Glutamatergic neuron (in vitro differentiated cells): Measurements from ENCODE around the gene RGPD8. TPM values are rescaled to one million over a fixed set of nuclear protein-coding genes. Genes with fewer than 3 reads are reported as not detected.
A peak's percentile ranks its signal among the peaks of the same experiment; 100 is the strongest.

Source experiments
- DNase-seq: peaks from one replicate; pipeline ENCODE4 v3.0.0; 2022
- H3K27ac Mint-ChIP-seq: one replicate; pipeline ENCODE4 v1.8.0; 2020; ENCODE audit warnings: mild to moderate bottlenecking, mixed read lengths, inconsistent platforms; ENCODE audit not compliant: unreplicated experiment
- H3K27me3 Mint-ChIP-seq: one replicate; pipeline ENCODE4 v1.8.0; 2020; ENCODE audit warnings: mild to moderate bottlenecking, moderate library complexity, mixed read lengths, inconsistent platforms; ENCODE audit not compliant: unreplicated experiment
- H3K36me3 Mint-ChIP-seq: one replicate; pipeline ENCODE4 v1.8.0; 2020; ENCODE audit warnings: mild to moderate bottlenecking, mixed read lengths, inconsistent platforms; ENCODE audit not compliant: unreplicated experiment
- H3K4me1 Mint-ChIP-seq: one replicate; pipeline ENCODE4 v1.8.0; 2020; ENCODE audit warnings: mild to moderate bottlenecking, low read depth, mixed read lengths, inconsistent platforms; ENCODE audit not compliant: unreplicated experiment
- H3K4me3 Mint-ChIP-seq: one replicate; pipeline ENCODE4 v1.8.0; 2020; ENCODE audit warnings: mild to moderate bottlenecking, mixed read lengths, inconsistent platforms; ENCODE audit not compliant: unreplicated experiment
- H3K9me3 Mint-ChIP-seq: one replicate; pipeline ENCODE4 v1.8.0; 2020; ENCODE audit warnings: mild to moderate bottlenecking, moderate library complexity, mixed read lengths, inconsistent platforms; ENCODE audit not compliant: unreplicated experiment
- total RNA-seq: library from RNA; stranded (reverse); fragmentation: NEBNext Ultra II Directional; extraction: Animal tissue kit (Norgen Biotek cat#: 25700); gene quantifications from one replicate; pipeline ENCODE4 v1.2.1, GENCODE V29; 2021; ENCODE audit not compliant: unreplicated experiment
- TF ChIP-seq, protein P1 (sequence below): fragments of 200-600 bp; sonication (generic); IDR thresholded peaks from one replicate; pipeline ENCODE4 v1.5.0; 2021; ENCODE audit not compliant: partially characterized antibody, unreplicated experiment

RGPD8 gene
- total RNA-seq, 1 donor from 2014 or later: 29.3 TPM

DNA sequence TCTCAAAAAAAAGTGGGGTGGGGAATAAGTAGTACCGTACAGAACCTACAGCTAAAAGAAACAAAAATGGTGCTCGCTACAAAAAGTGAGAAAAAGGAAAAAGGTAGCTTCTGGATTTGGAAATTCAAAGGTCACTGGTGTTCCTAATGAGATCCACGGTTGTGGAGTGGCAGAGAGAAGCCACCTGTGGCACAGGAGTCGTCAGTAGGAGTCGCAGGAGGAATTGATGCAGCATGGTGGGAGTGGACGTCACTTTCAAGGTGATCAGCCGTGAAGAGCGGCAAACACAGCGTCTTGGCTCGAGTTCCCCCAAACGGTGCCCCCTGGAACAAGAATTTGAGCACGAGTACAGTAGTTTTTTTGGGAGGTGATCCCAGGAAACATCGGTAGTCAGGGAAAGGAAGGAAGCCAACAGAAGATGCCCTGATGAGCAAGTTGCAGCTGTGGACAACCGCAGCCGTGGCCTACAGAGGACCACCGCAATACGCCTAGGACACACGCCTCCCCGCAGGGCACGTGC is 47.1 kb upstream of the RGPD8 start:
- H3K27ac Mint-ChIP-seq: peak overlapping the region; percentile 63
- peaks cover 12% of the 10 kb centered on the region for H3K27me3 Mint-ChIP-seq

DNA sequence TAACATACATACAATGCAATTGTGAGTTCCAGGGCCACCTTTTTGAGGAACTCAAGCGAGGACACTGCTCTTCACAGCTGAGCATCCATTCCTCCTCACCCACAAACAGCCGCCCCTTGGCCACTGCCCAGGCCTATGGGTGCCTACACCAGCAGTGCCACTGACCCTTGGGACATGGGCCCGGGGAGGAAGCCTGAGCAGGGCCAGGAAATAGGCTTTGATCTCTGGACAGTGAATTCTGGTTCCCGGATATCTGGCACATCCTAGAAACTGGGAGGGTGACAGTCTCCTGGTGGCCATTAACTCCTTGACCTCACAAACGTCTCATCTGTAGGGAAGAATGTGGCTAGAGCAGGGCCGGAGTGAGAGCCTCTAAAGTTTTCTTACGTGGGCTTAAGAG is 43.0 kb upstream of the RGPD8 start:
- Mint-ChIP-seq H3K9me3 (peaks cover 8% of the 10 kb centered on the region), H3K4me1 (peaks cover 4% of the 10 kb centered on the region), H3K36me3 (no peaks in the 10 kb centered on the region), H3K4me3 (no peak overlapping the region), H3K27me3 (peaks cover 6% of the 10 kb centered on the region), H3K27ac (no peak overlapping the region)
- DNase-seq: no peak
- TF ChIP-seq, protein P1, sequence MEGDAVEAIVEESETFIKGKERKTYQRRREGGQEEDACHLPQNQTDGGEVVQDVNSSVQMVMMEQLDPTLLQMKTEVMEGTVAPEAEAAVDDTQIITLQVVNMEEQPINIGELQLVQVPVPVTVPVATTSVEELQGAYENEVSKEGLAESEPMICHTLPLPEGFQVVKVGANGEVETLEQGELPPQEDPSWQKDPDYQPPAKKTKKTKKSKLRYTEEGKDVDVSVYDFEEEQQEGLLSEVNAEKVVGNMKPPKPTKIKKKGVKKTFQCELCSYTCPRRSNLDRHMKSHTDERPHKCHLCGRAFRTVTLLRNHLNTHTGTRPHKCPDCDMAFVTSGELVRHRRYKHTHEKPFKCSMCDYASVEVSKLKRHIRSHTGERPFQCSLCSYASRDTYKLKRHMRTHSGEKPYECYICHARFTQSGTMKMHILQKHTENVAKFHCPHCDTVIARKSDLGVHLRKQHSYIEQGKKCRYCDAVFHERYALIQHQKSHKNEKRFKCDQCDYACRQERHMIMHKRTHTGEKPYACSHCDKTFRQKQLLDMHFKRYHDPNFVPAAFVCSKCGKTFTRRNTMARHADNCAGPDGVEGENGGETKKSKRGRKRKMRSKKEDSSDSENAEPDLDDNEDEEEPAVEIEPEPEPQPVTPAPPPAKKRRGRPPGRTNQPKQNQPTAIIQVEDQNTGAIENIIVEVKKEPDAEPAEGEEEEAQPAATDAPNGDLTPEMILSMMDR: no peak

More for the DNA sequence above, 47.1 kb upstream of the RGPD8 start:
- peaks cover 17% of the 10 kb centered on the region for H3K4me1 Mint-ChIP-seq
- no peak for DNase-seq
- H3K4me3 Mint-ChIP-seq: peak overlapping the region; percentile 97
- TF ChIP-seq, protein P1: no peak
- no peaks in the 10 kb centered on the region for H3K36me3 Mint-ChIP-seq
- peaks cover 14% of the 10 kb centered on the region for H3K9me3 Mint-ChIP-seq

DNA sequence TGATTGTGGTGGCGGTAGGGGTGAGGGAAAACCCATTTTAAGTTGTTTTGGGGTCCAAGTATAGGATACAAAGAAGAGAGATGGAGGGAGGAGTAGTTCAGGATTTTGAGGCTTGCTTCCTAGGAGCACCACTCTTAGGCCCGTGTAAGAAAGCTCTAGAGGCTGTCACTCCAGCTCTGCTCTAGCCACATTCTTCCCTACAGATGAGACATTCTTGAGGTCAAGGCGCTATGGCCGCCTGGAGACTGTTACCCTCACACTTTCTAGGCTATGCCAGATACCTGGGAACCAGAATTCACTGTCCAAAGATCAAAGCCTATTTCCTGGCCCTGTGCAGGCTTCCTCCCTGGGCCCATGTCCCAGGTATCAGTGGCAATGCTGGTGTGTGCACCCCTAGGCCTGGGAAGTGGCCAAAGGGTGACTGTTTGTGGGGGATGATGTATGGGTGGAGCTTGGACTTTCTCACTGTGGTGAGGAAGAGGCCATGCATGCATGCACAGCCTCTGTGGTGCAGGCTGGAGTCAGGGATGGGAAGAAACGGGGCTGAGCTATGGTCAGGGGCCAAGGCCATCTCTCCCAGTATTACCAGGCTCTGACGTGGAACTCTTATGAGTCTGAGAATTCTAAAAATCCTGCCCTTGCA is 41.5 kb upstream of the RGPD8 start:
- DNase-seq: no peak
- no peaks in the 10 kb centered on the region for H3K27me3 Mint-ChIP-seq
- TF ChIP-seq, protein P1: no peak
- H3K9me3 Mint-ChIP-seq: no peaks in the 10 kb centered on the region
- H3K4me1 Mint-ChIP-seq: no peaks in the 10 kb centered on the region
- no peaks in the 10 kb centered on the region for H3K36me3 Mint-ChIP-seq
- no peak overlapping the region for H3K27ac Mint-ChIP-seq
- no peak overlapping the region for H3K4me3 Mint-ChIP-seq

DNA sequence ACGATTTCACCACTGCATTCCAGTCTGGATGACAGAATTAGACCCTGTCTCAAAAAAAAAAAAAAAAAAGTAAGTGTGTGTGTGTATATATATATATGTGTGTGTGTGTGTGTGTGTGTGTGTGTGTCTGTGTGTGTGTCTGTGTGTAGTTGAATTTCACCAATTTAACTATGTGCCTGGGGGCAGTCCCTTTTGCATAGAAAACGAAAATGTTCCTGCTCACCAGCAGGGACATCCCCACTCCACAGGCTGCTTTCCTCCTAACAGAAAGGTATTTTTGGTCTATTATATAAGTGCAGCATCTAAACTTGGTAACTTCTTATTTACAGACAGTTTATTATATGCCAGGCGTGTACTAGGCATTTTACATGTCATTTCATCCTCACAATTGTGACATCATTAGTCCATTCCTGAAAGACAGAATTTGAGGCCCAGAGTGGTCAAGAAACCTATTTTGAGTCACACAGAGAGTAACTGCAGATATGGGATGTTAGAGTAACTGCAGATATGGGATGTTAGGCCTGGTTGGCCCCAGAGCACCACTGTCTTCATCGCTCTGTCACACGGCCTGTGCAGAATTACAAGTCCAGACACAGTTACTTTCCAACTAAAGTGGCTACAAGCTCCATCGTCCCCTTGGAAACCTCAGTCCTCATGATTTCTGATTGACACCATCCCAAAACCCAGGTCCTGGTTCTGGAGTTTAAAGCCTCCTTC is 39.3 kb upstream of the RGPD8 start:
- H3K27ac Mint-ChIP-seq: no peak overlapping the region
- no peak for DNase-seq
- H3K9me3 Mint-ChIP-seq: peaks cover 6% of the 10 kb centered on the region
- H3K4me1 Mint-ChIP-seq: no peaks in the 10 kb centered on the region
- H3K27me3 Mint-ChIP-seq: no peaks in the 10 kb centered on the region
- H3K36me3 Mint-ChIP-seq: no peaks in the 10 kb centered on the region
- TF ChIP-seq, protein P1: no peak
- H3K4me3 Mint-ChIP-seq: no peak overlapping the region

DNA sequence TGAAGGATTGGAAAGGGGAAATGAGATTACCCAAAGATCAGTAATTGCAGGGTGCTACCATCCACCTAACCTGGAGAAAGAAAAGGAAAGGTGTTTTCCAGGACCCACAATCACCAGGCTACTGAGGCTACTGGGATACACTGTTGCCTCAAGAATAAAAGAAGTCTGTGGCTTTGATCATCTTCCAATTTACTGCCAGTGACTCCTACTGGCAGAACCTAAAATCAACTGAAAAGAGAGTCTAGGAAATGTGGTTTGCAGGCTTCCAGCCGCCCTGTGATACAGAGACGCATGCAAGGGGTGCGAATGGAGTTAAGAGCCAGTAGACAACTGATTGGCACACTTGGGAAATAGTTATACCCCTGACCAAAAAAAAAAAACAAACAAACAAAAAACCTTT is 31.9 kb upstream of the RGPD8 start:
- no peak overlapping the region for H3K4me3 Mint-ChIP-seq
- H3K9me3 Mint-ChIP-seq: peaks cover 7% of the 10 kb centered on the region
- H3K27ac Mint-ChIP-seq: no peak overlapping the region
- no peaks in the 10 kb centered on the region for H3K36me3 Mint-ChIP-seq
- no peaks in the 10 kb centered on the region for H3K27me3 Mint-ChIP-seq
- TF ChIP-seq, protein P1: no peak
- H3K4me1 Mint-ChIP-seq: no peaks in the 10 kb centered on the region
- no peak for DNase-seq
